H1 (cell line): ENCODE data around the gene ABCG8. TPM values are rescaled to one million over a fixed set of nuclear protein-coding genes. Genes with fewer than 3 reads are reported as not detected.

Source experiments
- CTCF ChIA-PET: fragments of 300-600 bp; sonication (Branson Sonifier 250); formaldehyde crosslinking; loops from one replicate; lab custom pipeline; 2021; ENCODE audit not compliant: partially characterized antibody; lab: Charles Lee
- POLR2A ChIA-PET: fragments of 300-600 bp; sonication (Branson Sonifier 250); formaldehyde crosslinking; loops from one replicate; lab custom pipeline; 2021; ENCODE audit warnings: inconsistent platforms; ENCODE audit not compliant: partially characterized antibody; lab: Charles Lee
- DNase-seq, 2 experiments: peaks; one replicate each; pipeline versions ENCODE4 v3.0.0 to v3.0.0-alpha.2; 2010 to 2022; ENCODE audit warnings: low spot score in 2 of 2, low read depth in 1 of 2, mixed read lengths in 1 of 2
- FAIRE-seq: peaks from 2 replicates; lab custom pipeline; 2011; peaks lifted over from hg19 to GRCh38; lab: Jason Lieb, UNC
- H2AFZ ChIP-seq: 2 replicates; pipeline ENCODE4 v1.8.1; 2012; ENCODE audit warnings: low read length, inconsistent platforms
- H2AK5ac ChIP-seq: 2 replicates; pipeline ENCODE4 v1.6.1; 2013; ENCODE audit warnings: low read depth, low read length
- H2BK120ac ChIP-seq: replicated peaks from 2 replicates; pipeline ENCODE3; 2013; ENCODE audit warnings: low read depth, low read length, inconsistent platforms
- H2BK12ac ChIP-seq: 2 replicates; pipeline ENCODE4 v1.6.1; 2013; ENCODE audit warnings: low read depth, low read length
- H2BK15ac ChIP-seq: 2 replicates; pipeline ENCODE4 v1.6.1; 2013; ENCODE audit warnings: low read length
- H2BK20ac ChIP-seq: 2 replicates; pipeline ENCODE4 v1.6.1; 2013; ENCODE audit warnings: low read length
- H2BK5ac ChIP-seq: 2 replicates; pipeline ENCODE4 v1.6.1; 2013; ENCODE audit warnings: low read depth, low read length
- H3K14ac ChIP-seq: 2 replicates; pipeline ENCODE4 v1.6.1; 2013; ENCODE audit warnings: inconsistent platforms; ENCODE audit not compliant: insufficient read length
- H3K18ac ChIP-seq: 2 replicates; pipeline ENCODE4 v1.6.1; 2013; ENCODE audit warnings: low read length; ENCODE audit errors: extremely low read depth
- H3K23ac ChIP-seq: 2 replicates; pipeline ENCODE4 v1.6.1; 2013; ENCODE audit warnings: inconsistent platforms; ENCODE audit not compliant: insufficient read length
- H3K23me2 ChIP-seq: 2 replicates; pipeline ENCODE4 v1.6.1; 2013; ENCODE audit warnings: low read depth, low read length
- H3K27ac ChIP-seq: 2 replicates; pipeline ENCODE4 v1.6.1; 2011; ENCODE audit warnings: low read depth, low read length, inconsistent platforms
- H3K27me3 ChIP-seq, 4 experiments: replicated peaks in 1 of 4; 1 replicate in 1 of 4; 2 replicates in 3 of 4; pipeline versions ENCODE4 v1.6.1 to v1.8.1; 2011 to 2013; ENCODE audit warnings: low read length in 3 of 4, mild to moderate bottlenecking in 3 of 4, inconsistent platforms in 2 of 4, mixed read lengths in 2 of 4, moderate library complexity in 1 of 4; ENCODE audit not compliant: control insufficient read depth in 3 of 4, insufficient read depth in 3 of 4; ENCODE audit errors: extremely low read depth in 1 of 4
- H3K36me3 ChIP-seq, 4 experiments: 2 replicates each; pipeline versions ENCODE4 v1.6.1 to v1.8.1; 2011 to 2013; ENCODE audit warnings: mild to moderate bottlenecking in 4 of 4, low read length in 3 of 4, moderate library complexity in 2 of 4, control low read depth in 1 of 4, inconsistent platforms in 1 of 4; ENCODE audit not compliant: insufficient read depth in 4 of 4, control insufficient read depth in 2 of 4
- H3K4ac ChIP-seq: replicated peaks from 2 replicates; pipeline ENCODE3; 2013; ENCODE audit warnings: low read length, low read depth, mixed read lengths, inconsistent platforms; ENCODE audit not compliant: insufficient read length
- H3K4me1 ChIP-seq, 4 experiments: replicated peaks in 1 of 4; 1 replicate in 1 of 4; 2 replicates in 3 of 4; pipeline versions ENCODE4 v1.6.1 to v1.8.1; 2011 to 2013; ENCODE audit warnings: low read length in 3 of 4, inconsistent platforms in 2 of 4, mixed read lengths in 1 of 4; ENCODE audit not compliant: insufficient read depth in 4 of 4, control insufficient read depth in 3 of 4
- H3K4me2 ChIP-seq, 2 experiments: 2 replicates each; pipeline versions ENCODE4 v1.6.1 to v1.8.1; 2011 to 2013; ENCODE audit warnings: low read depth in 2 of 2, low read length in 2 of 2, control low read depth in 1 of 2, inconsistent platforms in 1 of 2, mild to moderate bottlenecking in 1 of 2; ENCODE audit not compliant: insufficient read depth in 1 of 2
- H3K4me3 ChIP-seq, 4 experiments: fragments of 200-600, 300-600 bp in 1 of 4; sonication (generic), shearing (Covaris generic), sonication (Bioruptor Twin) in 1 of 4; 2 replicates each; pipeline versions ENCODE4 v1.5.1 to v1.8.1; 2011 to 2016; ENCODE audit warnings: low read length in 4 of 4, low read depth in 3 of 4, control low read depth in 2 of 4, inconsistent platforms in 2 of 4, mild to moderate bottlenecking in 2 of 4, mixed read lengths in 1 of 4, moderate library complexity in 1 of 4; ENCODE audit not compliant: insufficient read depth in 2 of 4; ENCODE audit errors: extremely low read depth in 1 of 4
- H3K56ac ChIP-seq: replicated peaks from 2 replicates; pipeline ENCODE3; 2013; ENCODE audit warnings: low read depth, mild to moderate bottlenecking, mixed read lengths, low read length, inconsistent platforms; ENCODE audit not compliant: insufficient read length
- H3K79me1 ChIP-seq: 2 replicates; pipeline ENCODE4 v1.6.1; 2013; ENCODE audit warnings: low read depth, low read length, control low read depth
- H3K79me2 ChIP-seq, 2 experiments: 2 replicates each; pipeline versions ENCODE4 v1.6.1 to v1.8.1; 2012 to 2013; ENCODE audit warnings: low read length in 2 of 2, mild to moderate bottlenecking in 2 of 2, inconsistent platforms in 1 of 2; ENCODE audit not compliant: insufficient read depth in 2 of 2, control insufficient read depth in 1 of 2
- H3K9ac ChIP-seq, 4 experiments: replicated peaks in 1 of 4; 1 replicate in 1 of 4; 2 replicates in 3 of 4; pipeline versions ENCODE4 v1.6.1 to v1.8.1; 2011 to 2013; ENCODE audit warnings: low read depth in 3 of 4, low read length in 3 of 4, control low read depth in 2 of 4, mild to moderate bottlenecking in 2 of 4, moderate library complexity in 2 of 4, inconsistent platforms in 1 of 4; ENCODE audit errors: extremely low read depth in 1 of 4
- H3K9me3 ChIP-seq, 2 experiments: 2 replicates each; pipeline versions ENCODE4 v1.6.1 to v1.8.1; 2012 to 2013; ENCODE audit warnings: mild to moderate bottlenecking in 2 of 2, moderate library complexity in 2 of 2, control low read depth in 1 of 2, inconsistent platforms in 1 of 2, low read depth in 1 of 2, low read length in 1 of 2, mixed read lengths in 1 of 2; ENCODE audit not compliant: insufficient read depth in 2 of 2
- H4K20me1 ChIP-seq, 2 experiments: replicated peaks in 1 of 2; 2 replicates each; pipeline versions ENCODE3 to v1.8.1; 2011 to 2013; ENCODE audit warnings: inconsistent platforms in 2 of 2, low read length in 2 of 2, mild to moderate bottlenecking in 1 of 2; ENCODE audit not compliant: insufficient read depth in 2 of 2, control insufficient read depth in 1 of 2
- H4K5ac ChIP-seq: 2 replicates; pipeline ENCODE4 v1.6.1; 2013; ENCODE audit warnings: low read length, low read depth, mixed read lengths, inconsistent platforms; ENCODE audit not compliant: insufficient read length
- H4K8ac ChIP-seq: 2 replicates; pipeline ENCODE4 v1.8.0; 2013; ENCODE audit warnings: mild to moderate bottlenecking, moderate library complexity, low read length, inconsistent platforms; ENCODE audit not compliant: insufficient read depth; ENCODE audit errors: extremely low read depth
- H4K91ac ChIP-seq: replicated peaks from 2 replicates; pipeline ENCODE3; 2013; ENCODE audit warnings: low read length, mixed read lengths, inconsistent platforms; ENCODE audit not compliant: insufficient read length
- CREB1 ChIP-seq: IDR thresholded peaks from 2 replicates; pipeline ENCODE4 v1.6.1; 2012; ENCODE audit warnings: inconsistent platforms
- GABPA ChIP-seq: IDR thresholded peaks from 2 replicates; pipeline ENCODE4 v1.6.1; 2011; ENCODE audit warnings: mild to moderate bottlenecking, low read length, moderate library complexity, borderline replicate concordance; ENCODE audit not compliant: insufficient read depth
- KDM1A ChIP-seq: fragments of 200-600, 300-600 bp; sonication (generic); IDR thresholded peaks from 2 replicates; pipeline ENCODE4 v1.7.1; 2016; ENCODE audit warnings: mild to moderate bottlenecking, low read length, borderline replicate concordance
- NANOG ChIP-seq: IDR thresholded peaks from 2 replicates; pipeline ENCODE4 v1.6.1; 2011; ENCODE audit warnings: low read length, low read depth, mild to moderate bottlenecking, inconsistent platforms; ENCODE audit not compliant: insufficient read depth, poor library complexity, severe bottlenecking
- NRF1 ChIP-seq: IDR thresholded peaks from 2 replicates; pipeline ENCODE4 v1.6.1; 2011; ENCODE audit warnings: mild to moderate bottlenecking, low read depth, low read length, improper control_type of control experiment
- YY1 ChIP-seq: IDR thresholded peaks from 2 replicates; pipeline ENCODE4 v1.6.1; 2011; ENCODE audit warnings: low read depth, mild to moderate bottlenecking, low read length
- WGBS, 2 experiments: shearing (Covaris generic) in 1 of 2; methylation state at CpG; one replicate each; pipeline versions ENCODE4 v1.1.6 to v1.1.7; 2013 to 2015; ENCODE audit warnings: low lambda C conversion rate in 2 of 2, mixed read lengths in 2 of 2, inconsistent platforms in 1 of 2, low coverage in 1 of 2, missing lambda C conversion rate in 1 of 2; ENCODE audit not compliant: insufficient replicate concordance in 2 of 2, insufficient coverage in 1 of 2, insufficient read length in 1 of 2; ENCODE audit errors: extremely low coverage in 1 of 2, missing lambda C conversion rate in 1 of 2; 5-methylcytosine and 5-hydroxymethylcytosine counted together
- polyA plus RNA-seq, 7 experiments: library from polyadenylated mRNA; depleted of rRNA in 3 of 7; stranded (reverse) in 5 of 7; unstranded in 2 of 7; fragments of >200 nt in 5 of 7; fragments of 200-250 nt in 2 of 7; gene quantifications; 1 replicate in 5 of 7; 2 replicates in 1 of 7; 4 replicates in 1 of 7; pipeline versions ENCODE4 v1.2.1 to v1.2.3, GENCODE V29; 2011 to 2013; ENCODE audit warnings: missing spikeins in 2 of 7, mixed read lengths in 2 of 7
- total RNA-seq: library from RNA; stranded (reverse); fragmentation: NEBNext Ultra II Directional; extraction: Animal tissue kit (Norgen Biotek cat#: 25700); gene quantifications from 2 replicates; pipeline ENCODE4 v1.2.1, GENCODE V29; 2021

ABCG8 gene
- total and polyA plus RNA-seq, 2 of the 8 experiments (the other 6 are each of a cell fraction or from before 2014, with no cell fraction given) = not detected

DNA sequence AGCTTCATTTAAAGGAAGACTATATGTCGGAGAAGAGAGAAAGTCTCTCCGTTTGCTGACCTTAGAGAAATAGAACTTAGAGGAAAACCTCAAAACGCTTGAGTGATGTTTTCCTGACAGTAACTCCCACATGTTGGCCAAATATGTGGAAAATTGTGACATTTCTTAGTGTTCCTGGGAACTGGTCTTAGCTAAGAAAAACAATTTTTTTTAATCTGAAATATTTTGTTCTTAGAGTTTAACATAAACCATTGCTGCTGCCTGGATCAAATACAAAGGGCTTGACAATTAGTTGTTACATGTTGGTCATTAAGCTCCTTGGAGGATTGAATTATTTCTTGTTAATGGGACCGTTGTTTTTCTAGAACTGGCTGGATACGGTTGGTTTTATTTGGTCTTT, 48.6 kb upstream of the ABCG8 start:
- FAIRE-seq = no peak
- Histone ChIP-seq H3K9me3 (no peaks in the 10 kb centered on the region), H3K56ac (no peak overlapping the region), H3K79me2 (no peaks in the 10 kb centered on the region), H3K4ac (no peak overlapping the region), H3K18ac (no peak overlapping the region), H2AFZ (no peak overlapping the region), H2BK15ac (no peak overlapping the region), H4K20me1 (no peaks in the 10 kb centered on the region), H3K23ac (no peak overlapping the region), H3K4me3 (no peak overlapping the region), H2BK5ac (no peak overlapping the region), H3K4me1 (no peaks in the 10 kb centered on the region), H2BK20ac (no peak overlapping the region), H2AK5ac (no peak overlapping the region), H3K9ac (no peak overlapping the region), H4K91ac (no peak overlapping the region), H2BK120ac (no peak overlapping the region), H4K8ac (no peak overlapping the region), H3K23me2 (no peaks in the 10 kb centered on the region), H2BK12ac (no peak overlapping the region), H3K27me3 (no peaks in the 10 kb centered on the region), H4K5ac (no peak overlapping the region), H3K79me1 (no peaks in the 10 kb centered on the region), H3K4me2 (no peak overlapping the region), H3K27ac (no peak overlapping the region), H3K14ac (no peak overlapping the region), H3K36me3 (no peaks in the 10 kb centered on the region; a peak in 1 of 8 replicates)
- TF ChIP-seq NANOG = no peak
- no peak for TF ChIP-seq CREB1
- no peak for TF ChIP-seq GABPA
- no peak for TF ChIP-seq YY1
- TF ChIP-seq KDM1A = no peak
- TF ChIP-seq NRF1 = no peak
- 90% methylated on average over 5 of the region's 5 CpGs; no CpG with 5 or more reads in 1 of the 2 experiments for WGBS, 2 experiments
- POLR2A ChIA-PET = interaction anchor here (1.6 kb wide), 1 partner anchor 16 kb away, joined by 3 read pairs; the partner anchor contains the start of gene DYNC2LI1
- no peak for DNase-seq
- CTCF ChIA-PET = interaction anchor here (1.2 to 2.2 kb wide), 2 partner anchors 8 to 185 kb away, joined by 3 to 16 read pairs; no protein-coding TSS in a partner anchor
